Keratinocyte (primary cell): Measurements from ENCODE around the gene PPP1R7. TPM values are rescaled to one million over a fixed set of nuclear protein-coding genes. Genes with fewer than 3 reads are reported as not detected.

Source experiments
- DNase-seq: peaks from one replicate; pipeline ENCODE4 v3.0.0-alpha.2; 2011; ENCODE audit warnings: low read depth, missing footprints, low spot score
- FAIRE-seq: peaks from 2 replicates; lab custom pipeline; 2011; peaks lifted over from hg19 to GRCh38; lab: Jason Lieb, UNC
- H2AFZ ChIP-seq: 2 replicates; pipeline ENCODE4 v1.6.0; 2012; ENCODE audit warnings: low read length, control low read depth, inconsistent platforms; ENCODE audit not compliant: control insufficient read depth
- H3K27ac ChIP-seq: 2 replicates; pipeline ENCODE4 v1.5.1; 2011; ENCODE audit warnings: low read length; ENCODE audit not compliant: control insufficient read depth, insufficient read depth
- H3K27me3 ChIP-seq: 3 replicates; pipeline ENCODE4 v1.6.0; 2011; ENCODE audit warnings: low read length; ENCODE audit not compliant: control insufficient read depth, insufficient read depth; ENCODE audit errors: extremely low read depth
- H3K36me3 ChIP-seq, 2 experiments: 2 replicates in 1 of 2; 3 replicates in 1 of 2; pipeline ENCODE4 v1.5.1; 2011; ENCODE audit warnings: low read length in 2 of 2, mild to moderate bottlenecking in 1 of 2; ENCODE audit not compliant: control insufficient read depth in 2 of 2, insufficient read depth in 2 of 2; ENCODE audit errors: extremely low read depth in 1 of 2
- H3K4me1 ChIP-seq: 3 replicates; pipeline ENCODE4 v1.5.1; 2011; ENCODE audit warnings: low read length; ENCODE audit not compliant: control insufficient read depth, insufficient read depth; ENCODE audit errors: extremely low read depth
- H3K4me2 ChIP-seq: 3 replicates; pipeline ENCODE4 v1.6.0; 2011; ENCODE audit warnings: low read depth, low read length; ENCODE audit not compliant: control insufficient read depth, insufficient read depth; ENCODE audit errors: extremely low read depth
- H3K4me3 ChIP-seq, 3 experiments: fragments of 200-600 bp in 1 of 3; sonication (generic) in 1 of 3; 2 replicates in 2 of 3; 3 replicates in 1 of 3; pipeline ENCODE4 v1.5.1; 2011 to 2016; ENCODE audit warnings: low read length in 3 of 3, mild to moderate bottlenecking in 3 of 3, control low read depth in 2 of 3, inconsistent platforms in 1 of 3, low read depth in 1 of 3, mixed read lengths in 1 of 3, mixed run types in 1 of 3, moderate library complexity in 1 of 3; ENCODE audit not compliant: control insufficient read depth in 2 of 3, insufficient read depth in 2 of 3; ENCODE audit errors: extremely low read depth in 1 of 3
- H3K79me2 ChIP-seq: 2 replicates; pipeline ENCODE4 v1.6.0; 2012; ENCODE audit warnings: low read length; ENCODE audit not compliant: control insufficient read depth, insufficient read depth
- H3K9ac ChIP-seq: 3 replicates; pipeline ENCODE4 v1.6.0; 2011; ENCODE audit warnings: low read length; ENCODE audit not compliant: control insufficient read depth, insufficient read depth; ENCODE audit errors: extremely low read depth
- H3K9me1 ChIP-seq: 3 replicates; pipeline ENCODE4 v1.6.0; 2011; ENCODE audit warnings: low read length; ENCODE audit not compliant: control insufficient read depth, insufficient read depth; ENCODE audit errors: extremely low read depth
- H3K9me3 ChIP-seq: 2 replicates; pipeline ENCODE4 v1.5.1; 2012; ENCODE audit warnings: low read depth, low read length; ENCODE audit not compliant: control insufficient read depth
- H4K20me1 ChIP-seq: 3 replicates; pipeline ENCODE4 v1.6.0; 2011; ENCODE audit warnings: low read length; ENCODE audit not compliant: control insufficient read depth, insufficient read depth; ENCODE audit errors: extremely low read depth
- EZH2 ChIP-seq: IDR thresholded peaks from one replicate; pipeline ENCODE4 v1.6.1; 2012; ENCODE audit warnings: inconsistent platforms, mild to moderate bottlenecking, low read length, moderate library complexity
- dilution Hi-C: fragments of 300-500 bp; cut with MboI; formaldehyde crosslinking; loops from one replicate; pipeline ENCODE4 v1.7.0; 2020; ENCODE audit warnings: low sequenced_read_pairs; ENCODE audit not compliant: extremely low pct_ligation_motif_present
- polyA plus RNA-seq, 5 experiments: library from polyadenylated mRNA; depleted of rRNA in 3 of 5; stranded (reverse) in 3 of 5; stranded (forward) in 1 of 5; unstranded in 1 of 5; fragments of >200 nt; gene quantifications; 1 replicate in 1 of 5; 2 replicates in 3 of 5; 3 replicates in 1 of 5; pipeline versions ENCODE4 v1.2.1 to v1.2.3, GENCODE V29; 2011 to 2012; ENCODE audit warnings: missing spikeins in 2 of 5, low read depth in 1 of 5, low replicate concordance in 1 of 5
- TF ChIP-seq, protein P1 (sequence below), 3 experiments: IDR thresholded peaks in 1 of 3; conservative IDR thresholded peaks in 1 of 3; optimal IDR thresholded peaks in 1 of 3; 2 replicates in 2 of 3; 3 replicates in 1 of 3; pipeline versions ENCODE3 to v1.5.1; 2011; ENCODE audit warnings: low read length in 3 of 3, mild to moderate bottlenecking in 3 of 3, moderate library complexity in 2 of 3, control low read depth in 1 of 3, inconsistent platforms in 1 of 3; ENCODE audit not compliant: insufficient read depth in 2 of 3; ENCODE audit errors: extremely low read depth in 1 of 3

Gene PPP1R7
- polyA plus RNA-seq, 1 donor (not counting 4 experiments of a cell fraction or from before 2014, with no cell fraction given) = 84.9 TPM

- no peak overlapping the region for H3K9ac ChIP-seq
- no peak overlapping the region for H3K4me2 ChIP-seq
- no peaks in the 10 kb centered on the region for H3K4me1 ChIP-seq
- TF ChIP-seq, protein P1, sequence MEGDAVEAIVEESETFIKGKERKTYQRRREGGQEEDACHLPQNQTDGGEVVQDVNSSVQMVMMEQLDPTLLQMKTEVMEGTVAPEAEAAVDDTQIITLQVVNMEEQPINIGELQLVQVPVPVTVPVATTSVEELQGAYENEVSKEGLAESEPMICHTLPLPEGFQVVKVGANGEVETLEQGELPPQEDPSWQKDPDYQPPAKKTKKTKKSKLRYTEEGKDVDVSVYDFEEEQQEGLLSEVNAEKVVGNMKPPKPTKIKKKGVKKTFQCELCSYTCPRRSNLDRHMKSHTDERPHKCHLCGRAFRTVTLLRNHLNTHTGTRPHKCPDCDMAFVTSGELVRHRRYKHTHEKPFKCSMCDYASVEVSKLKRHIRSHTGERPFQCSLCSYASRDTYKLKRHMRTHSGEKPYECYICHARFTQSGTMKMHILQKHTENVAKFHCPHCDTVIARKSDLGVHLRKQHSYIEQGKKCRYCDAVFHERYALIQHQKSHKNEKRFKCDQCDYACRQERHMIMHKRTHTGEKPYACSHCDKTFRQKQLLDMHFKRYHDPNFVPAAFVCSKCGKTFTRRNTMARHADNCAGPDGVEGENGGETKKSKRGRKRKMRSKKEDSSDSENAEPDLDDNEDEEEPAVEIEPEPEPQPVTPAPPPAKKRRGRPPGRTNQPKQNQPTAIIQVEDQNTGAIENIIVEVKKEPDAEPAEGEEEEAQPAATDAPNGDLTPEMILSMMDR (optimal IDR thresholded peaks at IDR 0.05 in 1 of 3, IDR thresholded peaks at IDR 0.05 in 1 of 3, conservative IDR thresholded peaks at IDR 0.05 in 1 of 3; ENCODE audit: extremely low read depth in 1 of 3, insufficient read depth in 2 of 3, low read length in 3 of 3) = no peak
- TF ChIP-seq EZH2 = no peak
- FAIRE-seq (no peak), DNase-seq (no peak)
- dilution Hi-C loops = no loop called here
- no peaks in the 10 kb centered on the region for H3K9me3 ChIP-seq
- no peaks in the 10 kb centered on the region for H3K79me2 ChIP-seq
- H3K36me3 ChIP-seq = no peaks in the 10 kb centered on the region
- H3K27ac ChIP-seq = no peak overlapping the region
- H2AFZ ChIP-seq = no peak overlapping the region
- H4K20me1 ChIP-seq = no peaks in the 10 kb centered on the region
- H3K4me3 ChIP-seq = no peak overlapping the region
- H3K27me3 ChIP-seq = peaks cover 29% of the 10 kb centered on the region
- H3K9me1 ChIP-seq = no peaks in the 10 kb centered on the region
Observed at GRCh38 chr2:241193271-241193670, 43.0 kb downstream of the PPP1R7 start.

DNA sequence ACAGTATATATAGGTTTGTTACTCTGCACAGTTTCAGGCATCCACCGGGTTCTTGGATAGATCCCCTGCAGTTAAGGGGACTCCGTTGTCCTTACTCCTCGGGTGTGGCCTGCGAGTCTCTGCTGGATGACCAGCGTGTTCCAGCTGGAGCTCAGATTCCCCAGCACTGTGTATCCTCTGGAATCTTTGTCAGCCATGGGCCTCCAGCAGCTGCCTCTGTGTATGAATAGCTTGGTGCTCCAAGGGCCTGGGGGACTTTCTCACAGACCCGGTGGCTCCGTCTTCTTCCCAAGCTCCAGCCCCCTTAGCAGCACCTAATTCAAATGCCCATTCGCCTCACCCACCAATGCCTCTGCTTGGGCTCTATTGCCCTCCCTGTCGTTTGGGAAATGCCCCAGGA is 44.5 kb downstream of the PPP1R7 start:
- Histone ChIP-seq H3K4me3 (no peak overlapping the region), H3K4me1 (no peaks in the 10 kb centered on the region), H3K9ac (no peak overlapping the region), H3K27me3 (peaks cover 21% of the 10 kb centered on the region), H3K9me3 (no peaks in the 10 kb centered on the region), H3K79me2 (no peaks in the 10 kb centered on the region), H3K9me1 (no peaks in the 10 kb centered on the region), H3K27ac (no peak overlapping the region), H3K36me3 (no peaks in the 10 kb centered on the region), H3K4me2 (no peak overlapping the region), H2AFZ (no peak overlapping the region), H4K20me1 (no peaks in the 10 kb centered on the region)
- DNase-seq (no peak), FAIRE-seq (no peak)
- TF ChIP-seq EZH2 = no peak
- TF ChIP-seq, protein P1 (optimal IDR thresholded peaks at IDR 0.05 in 1 of 3, IDR thresholded peaks at IDR 0.05 in 1 of 3, conservative IDR thresholded peaks at IDR 0.05 in 1 of 3; ENCODE audit: extremely low read depth in 1 of 3, insufficient read depth in 2 of 3, low read length in 3 of 3) = no peak
- dilution Hi-C loops = no loop called here
